GM19463 (cell line): Measurements from ENCODE around the gene EPB41L4B.
"Not testable (repeated sequence)": the region's sequence is repeated elsewhere in the genome, so short reads cannot be mapped to it uniquely, and the experiment has no call there.

ENCODE experiments used
- ATAC-seq: cut with Tn5 transposase; IDR thresholded peaks from one replicate; pipeline ENCODE4 v1.9.1; 2021; ENCODE audit warnings: mild to moderate bottlenecking, moderate library complexity; ENCODE audit not compliant: unreplicated experiment

EPB41L4B gene

DNA sequence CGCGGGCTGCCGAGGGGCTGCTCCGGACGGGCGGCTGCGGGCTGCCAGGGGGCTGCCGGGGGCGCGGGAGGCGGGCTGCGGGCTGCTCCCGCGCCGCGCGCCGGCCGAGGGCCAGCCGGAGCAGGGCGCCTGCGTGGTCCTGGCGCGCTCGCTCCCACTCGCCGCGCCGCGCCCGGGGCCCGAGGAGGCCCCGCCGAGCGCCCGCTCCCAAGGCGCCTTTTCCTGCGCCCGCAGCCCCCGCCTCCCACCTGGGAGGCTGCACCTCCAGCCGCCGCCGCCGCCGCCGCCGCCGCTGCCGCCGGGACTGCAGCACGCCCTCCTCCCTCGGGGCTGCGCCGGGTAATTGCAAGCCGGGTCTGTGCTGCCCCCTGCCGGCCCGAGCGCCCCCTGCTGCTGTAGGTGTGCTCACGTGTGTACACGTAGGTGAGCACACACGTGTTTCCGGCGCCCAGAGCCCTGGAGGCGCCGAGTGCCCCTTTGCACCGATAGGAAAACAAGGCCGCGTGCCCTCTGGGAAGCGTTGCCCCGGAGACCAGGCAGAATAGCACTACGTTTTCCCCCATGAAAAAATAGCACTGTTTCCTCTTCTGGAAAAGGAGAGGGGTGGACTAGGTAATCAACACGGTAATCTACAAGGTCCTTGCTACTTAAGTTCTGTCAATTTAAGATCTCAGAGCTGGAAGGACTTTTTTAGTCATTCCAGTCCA lies at the start of gene EPB41L4B:
TSS of gene EPB41L4B (minus strand) at position 318 of the 707 bp plus-strand sequence. CDS start 613 bp downstream, outside the sequence.
- peak; percentile 98 for ATAC-seq

DNA sequence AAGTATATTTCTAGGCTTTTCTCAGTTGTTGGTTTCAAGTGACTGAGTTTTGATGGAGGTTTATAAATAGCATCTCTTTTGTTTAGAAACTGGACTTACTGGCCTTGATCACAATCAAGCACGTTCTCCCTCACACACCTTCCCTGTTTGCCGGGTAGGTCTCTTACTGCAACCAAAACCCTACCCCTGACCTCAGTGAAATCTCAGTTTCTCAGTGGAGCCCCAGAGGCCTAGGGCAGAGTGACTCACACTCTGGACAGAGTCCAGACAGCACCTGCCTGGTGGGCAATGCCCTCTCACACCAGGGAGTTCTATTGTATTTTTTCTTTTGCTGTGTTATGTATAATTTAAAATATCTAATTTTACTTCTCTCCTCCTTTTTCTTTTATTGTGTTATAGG lies 48.4 kb upstream of the EPB41L4B start:
- peak; percentile 69 for ATAC-seq

DNA sequence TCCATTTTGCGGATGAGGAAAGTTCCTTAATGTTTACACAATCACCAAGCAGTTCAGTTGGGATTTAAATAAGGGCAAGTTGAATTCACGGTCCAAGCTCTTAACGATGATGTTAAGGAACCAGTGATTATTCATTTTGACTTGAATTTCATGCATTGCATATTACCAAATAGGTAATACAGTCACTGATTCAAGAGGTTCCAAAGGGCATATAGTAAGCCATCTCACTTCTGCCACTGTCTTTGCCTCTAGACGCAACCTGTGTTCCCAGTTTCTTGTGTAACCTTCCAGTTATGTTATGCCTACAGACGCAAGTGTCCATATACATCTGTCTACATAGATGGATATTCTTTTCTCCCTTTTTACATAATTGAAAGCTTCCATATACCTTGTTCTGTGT lies 39.9 kb upstream of the EPB41L4B start:
- no peak for ATAC-seq

DNA sequence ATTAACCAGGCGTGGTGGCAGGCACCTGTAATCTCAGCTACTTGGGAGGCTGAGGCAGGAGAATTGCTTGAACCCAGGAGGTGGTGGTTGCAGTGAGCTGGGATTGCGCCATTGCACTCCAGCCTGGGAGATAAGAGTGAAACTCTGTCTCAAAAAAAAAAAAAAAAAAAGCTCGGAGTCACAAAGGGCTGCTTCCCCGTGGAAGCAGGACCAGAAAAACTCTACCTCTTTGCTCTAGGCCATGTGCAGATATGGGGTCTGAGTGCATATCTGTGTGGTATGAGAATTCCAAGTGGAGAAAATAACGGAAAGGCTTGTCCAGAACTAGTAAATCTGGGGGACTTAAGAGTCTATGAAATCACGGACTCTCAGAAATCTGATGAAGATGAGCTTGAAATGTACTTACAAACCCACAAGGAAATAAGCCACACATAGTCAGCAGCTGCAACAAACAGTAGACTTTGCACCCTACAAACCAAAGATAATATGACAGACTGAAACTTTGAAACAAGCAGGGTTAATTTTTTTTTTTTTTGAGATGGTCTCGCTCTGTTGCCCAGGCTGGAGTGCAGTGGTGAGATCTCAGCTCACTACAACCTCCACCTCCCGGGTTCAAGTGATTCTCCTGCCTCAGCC lies 38.2 kb upstream of the EPB41L4B start:
- ATAC-seq, result not testable (repeated sequence)

DNA sequence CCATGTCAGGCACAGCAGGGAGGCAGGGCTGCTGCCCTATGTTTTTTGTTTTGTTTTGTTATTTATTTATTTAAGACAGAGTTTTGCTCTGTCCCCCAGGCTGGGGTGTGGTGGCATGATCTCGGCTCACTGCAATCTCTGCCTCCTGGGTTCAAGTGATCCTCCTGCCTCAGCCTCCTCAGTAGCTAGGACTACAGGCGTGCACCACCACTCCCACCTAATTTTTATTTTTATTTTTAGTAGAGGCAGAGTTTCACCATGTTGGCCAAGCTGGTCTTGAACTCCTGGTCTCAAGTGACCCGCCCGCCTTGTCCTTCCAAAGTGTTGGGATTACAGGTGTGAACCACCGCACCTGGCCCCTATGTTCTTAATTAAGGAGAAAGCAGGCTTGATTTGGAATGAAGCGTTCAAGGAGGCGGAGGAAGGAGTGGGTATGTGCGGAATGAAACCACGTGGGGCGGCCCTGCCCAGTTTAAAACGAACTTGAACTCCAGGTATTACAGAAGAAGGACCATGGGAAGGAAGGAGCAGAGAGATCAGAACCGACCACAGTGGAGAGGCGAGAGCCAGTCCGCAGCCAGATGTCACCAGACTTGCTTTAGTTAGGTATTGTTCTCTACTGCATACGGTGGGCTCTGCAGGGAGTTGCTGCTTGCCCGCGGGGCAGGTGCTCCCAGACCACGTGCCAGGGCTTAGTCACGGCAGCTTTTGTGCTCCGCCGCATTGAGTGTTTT lies 34.9 kb upstream of the EPB41L4B start:
- no peak for ATAC-seq

DNA sequence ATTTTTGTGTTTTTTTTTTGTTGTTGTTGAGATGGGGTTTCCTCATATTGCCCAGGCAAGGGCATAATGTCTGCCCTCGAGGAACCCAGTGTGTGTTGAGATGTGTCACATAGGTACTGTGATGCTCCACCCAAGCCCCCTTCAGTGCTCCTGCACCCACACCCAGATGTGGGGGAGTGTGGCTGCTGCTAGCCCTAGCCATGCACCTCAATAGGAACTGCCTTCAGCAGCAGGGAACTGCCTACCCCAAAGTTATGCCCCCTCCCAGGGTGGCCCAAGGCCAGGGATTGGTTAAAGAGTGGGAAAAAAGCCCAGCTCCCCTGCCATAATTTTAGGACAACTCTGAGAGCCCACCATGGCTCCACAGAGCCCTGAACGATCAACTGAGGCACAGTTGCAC lies 33.3 kb upstream of the EPB41L4B start:
- no peak for ATAC-seq

DNA sequence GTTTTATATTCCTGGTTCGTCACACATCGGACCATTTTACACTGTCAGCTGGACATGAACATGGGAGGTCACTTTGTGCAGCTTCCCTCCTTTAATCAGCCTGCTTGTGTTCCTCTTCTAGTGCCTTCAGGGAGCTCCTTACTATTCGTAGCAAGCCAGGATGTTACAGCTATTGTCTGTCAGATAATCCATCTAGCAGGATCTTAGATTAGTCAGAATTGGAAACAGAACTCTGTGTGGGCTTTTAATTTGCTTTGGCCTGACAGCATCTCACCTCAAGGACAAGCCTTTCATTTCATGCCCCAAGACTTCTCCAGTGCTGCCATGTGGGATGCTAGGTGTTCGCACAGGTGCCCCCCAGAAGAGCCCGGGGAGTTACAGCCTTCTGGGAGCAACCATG lies 30.2 kb upstream of the EPB41L4B start:
- no peak for ATAC-seq

DNA sequence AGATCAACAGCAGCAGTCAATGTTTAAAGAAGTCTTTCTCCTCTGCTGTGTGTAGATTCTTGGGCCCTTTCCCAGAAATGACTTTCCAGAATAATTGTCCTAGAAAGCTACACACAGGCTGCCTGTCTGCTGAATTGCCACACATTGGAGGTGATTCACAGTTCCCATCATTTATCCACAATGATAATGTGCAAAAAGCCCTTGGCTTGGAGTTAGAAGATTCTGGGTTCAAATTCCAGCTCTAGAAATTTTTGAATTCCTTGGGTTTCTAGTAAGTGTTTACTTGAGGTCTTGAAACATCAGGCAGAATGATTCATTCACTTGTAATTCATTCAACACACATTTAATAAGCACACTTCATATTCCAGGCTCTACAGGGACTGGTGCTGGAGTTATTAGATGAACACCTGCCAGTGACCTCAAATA lies 28.6 kb upstream of the EPB41L4B start:
- no peak for ATAC-seq

DNA sequence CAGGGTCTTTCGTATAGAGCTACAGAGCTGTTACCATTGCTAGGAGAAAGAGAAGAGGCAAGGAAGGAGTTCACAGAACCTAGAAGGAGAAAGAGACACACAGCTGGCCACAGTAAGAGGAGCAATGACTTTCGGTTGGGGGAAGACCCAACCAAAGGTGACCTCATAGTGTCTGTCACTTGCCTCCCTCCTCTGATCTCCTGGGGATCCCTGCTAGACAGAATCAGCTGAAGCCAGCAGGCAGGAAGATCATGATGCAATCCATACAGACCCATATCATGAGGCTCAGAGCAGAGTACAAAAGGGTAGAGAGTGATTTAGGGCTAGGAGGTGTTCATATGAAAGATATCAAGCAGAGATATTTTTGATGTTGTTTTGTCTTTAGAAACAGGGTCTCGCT lies 26.0 kb upstream of the EPB41L4B start:
- ATAC-seq, result no peak

DNA sequence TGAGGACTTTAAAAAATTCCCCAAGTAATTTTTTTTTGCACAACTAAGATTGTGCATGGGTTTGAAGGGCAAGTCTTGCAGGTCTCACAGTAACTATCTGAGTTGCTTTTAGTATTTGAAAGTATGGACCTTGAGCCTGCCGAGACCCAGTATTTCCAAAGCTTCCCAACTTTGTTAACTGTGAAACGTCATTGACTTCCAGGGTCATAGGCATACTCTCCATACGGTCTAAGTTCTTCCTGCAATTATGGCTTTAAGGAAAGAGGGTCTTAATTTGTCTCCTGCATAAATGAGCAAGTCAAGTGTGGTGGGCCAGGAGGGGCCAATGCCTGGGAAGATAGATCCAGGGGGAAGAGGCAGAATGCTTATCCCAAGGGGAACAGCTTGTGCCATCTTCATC lies 24.0 kb upstream of the EPB41L4B start:
- no peak for ATAC-seq

DNA sequence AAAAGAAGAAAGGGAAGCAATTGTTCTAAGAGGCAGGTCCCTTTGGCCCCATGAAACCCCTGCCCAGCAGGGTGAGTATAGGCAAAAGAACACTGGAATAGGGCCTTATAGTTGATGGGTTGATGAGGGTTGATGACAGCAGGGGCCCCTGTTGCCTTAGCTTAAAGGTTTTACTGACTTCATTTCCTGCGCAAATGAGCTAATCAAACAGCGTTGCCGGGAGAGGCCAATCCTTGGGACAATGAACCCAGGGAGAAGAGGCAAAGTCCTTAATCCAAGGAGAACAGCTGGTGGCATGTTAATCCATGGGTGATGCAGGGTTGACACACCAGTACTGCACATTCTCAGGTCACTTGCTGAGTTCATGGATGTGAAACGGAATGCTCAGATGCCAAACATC lies 22.0 kb upstream of the EPB41L4B start:
- no peak for ATAC-seq

DNA sequence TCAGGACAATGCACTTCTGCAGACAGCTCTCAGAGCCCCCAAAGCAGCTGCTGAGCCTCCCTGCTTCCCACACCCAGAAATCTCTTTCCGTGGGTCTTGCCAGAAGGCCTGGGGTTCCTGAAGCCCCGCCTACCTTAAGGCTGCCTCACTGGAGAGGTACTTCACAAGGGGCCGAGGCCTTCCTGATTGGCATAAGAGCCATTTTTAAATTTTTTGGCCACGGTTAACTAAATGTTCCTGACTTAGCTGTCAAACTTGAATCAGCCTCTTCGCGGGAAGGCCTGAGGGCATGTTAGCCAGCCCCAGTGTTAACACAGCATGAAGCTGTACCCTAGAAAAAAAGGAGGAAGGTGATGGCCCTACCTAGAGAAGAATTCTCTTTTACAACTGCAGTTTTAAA lies 20.7 kb upstream of the EPB41L4B start:
- ATAC-seq, result no peak

DNA sequence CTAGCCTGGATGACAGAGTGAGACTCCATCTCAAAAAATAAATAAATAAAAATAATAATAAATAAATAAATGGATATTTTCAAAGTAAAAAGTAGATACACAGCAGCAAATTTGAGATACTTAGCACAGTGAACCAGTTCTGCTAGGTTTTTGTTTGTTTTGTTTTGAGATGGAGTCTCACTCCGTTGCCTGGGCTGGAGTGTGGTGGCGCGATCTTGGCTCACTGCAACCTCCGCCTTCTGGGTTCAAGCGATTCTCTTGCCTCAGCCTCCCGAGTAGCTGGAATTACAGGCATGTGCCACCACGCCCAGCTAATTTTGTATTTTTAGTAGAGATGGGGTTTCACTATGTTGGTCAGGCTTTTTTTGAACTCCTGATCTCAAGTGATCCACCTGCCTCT lies 20.1 kb upstream of the EPB41L4B start:
- ATAC-seq, result not testable (repeated sequence)

DNA sequence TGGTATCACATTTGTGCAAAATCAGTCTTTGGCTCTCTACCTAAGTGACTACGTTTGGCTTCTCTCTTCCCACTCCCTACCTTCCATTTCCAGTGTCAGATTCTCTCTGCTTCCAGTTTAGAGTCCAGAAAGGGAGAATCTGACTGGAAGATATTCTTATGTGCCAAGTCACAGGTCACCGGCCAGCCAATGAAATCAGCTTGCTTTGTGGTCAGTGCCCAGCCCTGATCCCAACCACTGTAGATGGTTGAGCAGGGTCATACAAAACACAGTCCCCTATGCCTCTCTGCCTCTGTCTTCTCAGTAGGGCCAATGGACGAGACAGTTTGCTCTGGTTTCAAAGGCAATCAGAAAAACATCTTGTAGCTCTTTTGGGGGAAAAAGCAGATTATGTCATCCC lies 15.6 kb upstream of the EPB41L4B start:
- no peak for ATAC-seq

DNA sequence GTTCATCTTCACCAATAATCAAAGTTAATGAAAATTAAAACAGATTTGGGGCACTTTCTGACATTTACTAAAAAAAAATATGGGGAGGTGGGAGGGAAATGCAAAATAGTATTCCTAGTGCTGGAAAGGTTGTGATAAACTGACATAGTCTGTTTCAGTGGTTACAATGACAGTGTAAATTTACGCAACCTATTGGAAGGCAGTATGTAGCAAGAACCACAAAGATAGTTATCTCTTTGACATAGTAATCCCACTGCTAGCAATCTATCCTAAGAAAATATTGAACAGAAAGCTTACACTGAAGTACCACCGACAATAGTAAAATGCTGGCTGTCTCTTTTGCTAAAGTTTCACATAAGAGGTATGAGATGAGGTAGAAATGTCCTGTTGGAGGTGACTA lies 15.1 kb upstream of the EPB41L4B start:
- no peak for ATAC-seq

DNA sequence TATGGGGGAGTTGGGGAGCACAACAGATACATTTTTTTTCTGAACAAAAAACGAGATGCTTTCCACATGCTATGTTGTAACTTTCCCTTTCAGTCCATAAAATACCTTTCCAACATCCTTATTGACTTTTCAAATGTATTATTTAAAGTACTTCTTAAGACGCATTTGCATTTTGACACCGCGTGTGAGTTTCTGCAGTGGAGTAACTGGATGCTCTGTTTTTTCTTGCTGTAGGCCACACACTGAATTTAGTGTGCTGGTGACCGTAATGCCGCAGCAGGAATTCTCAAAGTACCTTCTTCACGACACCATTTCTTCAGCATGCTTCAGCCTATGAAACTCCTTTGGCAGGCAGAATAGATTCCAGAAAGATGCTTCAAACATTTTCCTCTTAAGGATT lies 14.3 kb upstream of the EPB41L4B start:
- no peak for ATAC-seq

DNA sequence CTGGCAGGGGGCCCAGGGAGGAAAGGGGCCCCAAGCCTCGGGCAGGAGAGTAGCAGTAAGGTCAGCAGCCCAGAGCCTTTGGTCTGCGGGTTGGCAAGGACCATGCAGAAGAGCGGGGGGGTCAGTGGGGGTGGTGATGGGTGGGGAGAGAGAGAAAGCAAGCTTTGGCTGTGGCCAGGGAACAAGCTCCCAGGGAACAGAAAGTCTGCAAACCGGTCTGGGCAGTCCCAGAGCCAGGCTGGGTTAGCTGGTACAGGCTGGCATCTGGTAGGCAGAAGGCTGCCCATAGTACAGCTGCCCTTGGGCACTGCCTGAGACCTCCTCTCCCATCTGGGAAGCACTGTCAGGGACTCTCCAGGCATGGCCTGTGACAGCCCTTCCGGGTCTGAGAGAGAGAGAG lies 10.5 kb upstream of the EPB41L4B start:
- ATAC-seq, result no peak

DNA sequence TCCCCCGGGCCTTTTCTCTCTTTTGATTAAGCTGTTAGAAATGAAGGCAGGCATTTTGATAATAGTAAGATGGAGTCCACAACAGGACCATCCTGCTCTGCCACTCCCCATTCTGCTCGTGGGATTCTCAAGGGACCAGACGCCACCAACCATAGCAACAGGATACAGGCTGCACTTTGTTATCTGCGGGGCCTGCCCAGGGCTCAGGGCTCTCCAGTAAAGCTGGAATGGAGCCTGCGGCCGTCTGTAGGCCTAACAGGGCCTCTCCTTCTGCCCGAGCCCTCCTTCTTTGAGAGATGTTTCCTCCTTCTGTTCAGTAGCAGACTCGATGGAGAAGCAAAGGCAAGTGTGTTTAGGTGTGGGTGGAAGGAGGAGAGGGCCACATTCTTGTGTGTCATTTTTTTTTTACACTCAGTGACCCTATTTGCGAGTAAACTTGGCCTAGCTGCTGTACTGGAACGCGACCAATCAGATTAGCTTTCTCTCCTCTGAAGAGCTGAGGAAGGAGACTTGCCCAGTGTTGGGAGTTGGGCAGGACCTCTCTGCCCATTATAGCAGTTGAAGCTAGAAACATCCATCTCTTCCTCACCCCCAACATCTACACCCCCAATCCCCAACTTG lies 8.9 kb upstream of the EPB41L4B start:
- no peak for ATAC-seq

DNA sequence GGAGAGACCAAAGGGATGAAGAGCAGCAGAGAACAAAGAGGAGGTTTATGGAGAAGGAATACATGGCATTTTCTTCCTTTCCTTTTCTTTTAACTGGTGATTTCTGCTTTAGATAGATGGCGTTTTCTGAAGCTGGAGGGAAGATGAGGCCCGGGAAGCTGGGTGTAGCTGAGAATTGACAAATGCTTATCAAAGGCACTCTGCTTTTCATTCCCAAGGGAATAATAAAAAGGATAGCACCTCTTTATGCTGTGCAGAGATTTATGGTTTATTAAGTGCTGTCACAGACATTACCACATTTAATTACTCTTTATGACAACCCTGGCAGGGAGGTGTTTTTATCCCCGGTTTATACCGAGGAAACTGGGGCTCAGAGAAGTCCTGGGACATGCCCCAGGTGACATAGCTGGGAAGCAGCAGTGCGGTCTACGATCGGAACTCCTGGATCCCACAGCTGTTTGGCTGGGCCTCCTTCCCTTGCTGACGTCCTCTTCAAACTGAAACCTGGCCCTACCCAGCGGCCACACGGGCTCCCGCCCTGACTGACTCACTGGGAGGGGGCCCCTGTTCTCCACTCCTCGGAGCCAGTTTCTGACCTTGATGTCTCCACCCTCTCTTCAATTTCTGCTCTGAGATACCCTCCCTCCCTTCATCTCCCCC lies 8.2 kb upstream of the EPB41L4B start:
- ATAC-seq, result no peak

DNA sequence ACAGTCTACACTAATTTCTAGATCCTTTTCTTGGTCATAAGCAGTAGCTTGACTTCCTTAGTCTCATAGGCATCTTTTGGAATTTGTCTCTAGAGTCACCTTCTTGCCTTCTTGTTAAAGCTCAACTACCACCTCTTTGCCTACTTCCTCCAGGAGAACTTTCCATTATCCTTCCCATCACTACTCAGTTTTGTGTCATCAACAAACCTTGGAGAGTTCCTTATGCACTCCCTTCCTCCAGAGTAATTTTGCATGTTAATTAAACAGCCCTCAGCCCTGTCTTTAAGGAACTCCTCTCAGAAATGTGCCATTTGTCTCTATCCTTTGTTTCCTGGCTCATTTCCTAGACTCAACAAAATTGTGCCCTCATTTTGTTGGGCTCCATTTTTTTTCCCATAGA lies 4.2 kb upstream of the EPB41L4B start:
- ATAC-seq, result no peak

DNA sequence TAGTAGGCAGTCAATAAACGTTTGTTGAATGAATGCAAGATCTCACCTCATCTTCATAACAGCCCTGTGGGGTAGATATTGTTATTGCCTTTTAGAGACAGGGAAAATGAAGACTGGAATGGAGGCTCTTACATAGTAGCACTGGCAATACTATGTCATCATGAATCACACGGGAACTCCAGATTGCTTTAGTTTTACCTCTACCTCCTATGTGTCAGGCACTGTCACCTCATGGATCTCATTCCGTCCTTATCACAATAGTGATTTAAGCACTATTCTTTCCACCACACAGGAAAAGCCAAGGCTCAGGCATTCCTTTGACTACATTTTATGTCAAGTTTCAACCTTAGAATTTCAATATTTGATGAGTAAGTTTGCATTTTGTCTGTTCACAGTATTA lies 2.9 kb upstream of the EPB41L4B start:
- ATAC-seq, result no peak
